ENCODE results near the gene PPOX.

- TF ChIP-seq SIN3A (IDR thresholded peaks at IDR 0.05; ENCODE audit: borderline replicate concordance, low read depth, low read length) (no peak), EP300 (IDR thresholded peaks at IDR 0.05; ENCODE audit: borderline replicate concordance in 1 of 2, low read depth in 1 of 2, low read length in 1 of 2) (no peak), CTCF (IDR thresholded peaks at IDR 0.05) (no peak), NFIC (IDR thresholded peaks at IDR 0.05; ENCODE audit: borderline replicate concordance) (no peak), MAX (IDR thresholded peaks at IDR 0.05; ENCODE audit: low read depth) (no peak), RFX5 (IDR thresholded peaks at IDR 0.05; ENCODE audit: low read length) (no peak), GATA2 (CRISPR knock-in tag; IDR thresholded peaks at IDR 0.05) (no peak), EZH2phosphoT487 (IDR thresholded peaks at IDR 0.05; ENCODE audit: borderline replicate concordance, low read depth) (no peak), YY1 (IDR thresholded peaks at IDR 0.05; ENCODE audit: low read depth) (no peak), POLR2AphosphoS5 (IDR thresholded peaks at IDR 0.05; ENCODE audit: low read depth, low read length) (no peak)
Observed at GRCh38 chr1:161158316-161159010, 7.8 kb upstream of the PPOX start.
